ENCODE data around the gene D2HGDH. TPM values are rescaled to one million over a fixed set of nuclear protein-coding genes. Genes with fewer than 3 reads are reported as not detected.

The D2HGDH gene
- total RNA-seq, 3 donors from 2014 or later (not counting 1 experiment from before 2014, with no cell fraction given) = 28.9 to 45.5 (median 43.4) TPM

GRCh38 chr2:241794250-241794823, 59.9 kb downstream of the D2HGDH start:
- Mint-ChIP-seq H3K9me3 (no peaks in the 10 kb centered on the region), H3K4me1 (peaks cover 0 to under 1% of the 10 kb centered on the region in 2 donors), H3K36me3 (no peaks in the 10 kb centered on the region), H3K27me3 (ENCODE audit: low read depth in 2 of 2) (peaks cover 15 to 19% of the 10 kb centered on the region in 2 donors), H3K27ac (no peak overlapping the region), H3K4me3 (no peak overlapping the region)
- no peak overlapping the region for H3K4me3 ChIP-seq (ENCODE audit: low read length)
- TF ChIP-seq, protein P1, sequence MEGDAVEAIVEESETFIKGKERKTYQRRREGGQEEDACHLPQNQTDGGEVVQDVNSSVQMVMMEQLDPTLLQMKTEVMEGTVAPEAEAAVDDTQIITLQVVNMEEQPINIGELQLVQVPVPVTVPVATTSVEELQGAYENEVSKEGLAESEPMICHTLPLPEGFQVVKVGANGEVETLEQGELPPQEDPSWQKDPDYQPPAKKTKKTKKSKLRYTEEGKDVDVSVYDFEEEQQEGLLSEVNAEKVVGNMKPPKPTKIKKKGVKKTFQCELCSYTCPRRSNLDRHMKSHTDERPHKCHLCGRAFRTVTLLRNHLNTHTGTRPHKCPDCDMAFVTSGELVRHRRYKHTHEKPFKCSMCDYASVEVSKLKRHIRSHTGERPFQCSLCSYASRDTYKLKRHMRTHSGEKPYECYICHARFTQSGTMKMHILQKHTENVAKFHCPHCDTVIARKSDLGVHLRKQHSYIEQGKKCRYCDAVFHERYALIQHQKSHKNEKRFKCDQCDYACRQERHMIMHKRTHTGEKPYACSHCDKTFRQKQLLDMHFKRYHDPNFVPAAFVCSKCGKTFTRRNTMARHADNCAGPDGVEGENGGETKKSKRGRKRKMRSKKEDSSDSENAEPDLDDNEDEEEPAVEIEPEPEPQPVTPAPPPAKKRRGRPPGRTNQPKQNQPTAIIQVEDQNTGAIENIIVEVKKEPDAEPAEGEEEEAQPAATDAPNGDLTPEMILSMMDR (IDR thresholded peaks at IDR 0.05) = no peak
- no peak overlapping the region for H3K27ac ChIP-seq (ENCODE audit: low read length)
- no peaks in the 10 kb centered on the region for H3K27me3 ChIP-seq (ENCODE audit: control insufficient read depth, insufficient read depth, low read length)
- no peak for DNase-seq
- 88% methylated on average over 10 of the region's 10 CpGs for WGBS (ENCODE audit: insufficient coverage)
- no peaks in the 10 kb centered on the region for H3K9me3 ChIP-seq (ENCODE audit: control insufficient read depth, insufficient read depth, low read length)
- no peaks in the 10 kb centered on the region for H3K36me3 ChIP-seq (ENCODE audit: control insufficient read depth, insufficient read depth, low read length)
- intact Hi-C loops (cut with micrococcal nuclease) = no loop called here
- no peak for ATAC-seq
- no peaks in the 10 kb centered on the region for H3K4me1 ChIP-seq (ENCODE audit: control insufficient read depth, insufficient read depth, low read length)

DNA sequence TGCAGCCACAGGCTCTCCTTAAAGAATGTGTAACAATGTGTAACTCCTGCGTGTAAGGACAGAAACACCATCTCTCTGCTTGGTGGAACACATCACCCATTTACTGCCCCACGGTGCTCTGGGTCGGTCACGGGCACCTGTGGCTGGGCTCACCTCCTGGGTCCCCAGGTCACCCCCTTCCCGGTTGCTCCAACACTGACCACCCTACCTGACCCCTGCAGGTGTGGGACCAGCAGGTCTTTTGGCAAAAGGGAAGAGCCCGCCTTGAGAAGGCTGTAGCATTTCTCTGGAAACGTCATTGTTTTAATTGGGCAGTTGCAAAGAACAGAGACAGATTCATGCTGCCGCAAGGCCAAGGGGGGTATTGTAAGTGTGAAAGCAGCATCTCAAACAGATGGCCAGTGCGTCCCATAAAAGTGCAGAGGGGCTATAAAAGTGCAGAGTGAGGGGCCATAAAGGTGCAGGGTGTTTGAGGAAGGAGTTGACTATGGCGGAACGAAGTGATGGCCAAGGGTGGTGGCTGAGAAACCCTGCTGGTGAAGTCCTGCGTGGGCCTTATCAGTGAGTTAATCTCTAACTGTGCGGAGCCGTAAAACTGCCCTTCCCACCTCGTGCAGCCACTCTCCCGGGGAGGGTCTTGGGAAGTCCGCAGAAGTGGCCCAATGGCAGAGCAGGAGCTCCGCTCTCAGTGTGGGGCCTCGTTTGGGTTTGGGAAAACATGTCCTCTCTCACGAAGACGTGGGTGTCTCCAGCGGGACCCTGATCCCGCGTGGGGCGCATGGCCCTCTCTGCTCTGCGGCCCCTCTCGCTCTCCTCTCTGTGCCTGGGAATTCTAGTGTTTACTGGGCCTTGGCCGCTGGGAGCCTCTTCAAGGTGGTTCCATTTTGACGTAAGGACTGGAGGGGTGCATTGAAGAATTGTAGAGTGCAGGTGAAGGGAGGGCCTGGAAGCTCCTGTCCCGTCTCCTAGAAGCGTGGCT, 60.9 kb downstream of the D2HGDH start:
- Mint-ChIP-seq H3K36me3 (no peaks in the 10 kb centered on the region), H3K4me1 (no peaks in the 10 kb centered on the region), H3K9me3 (no peaks in the 10 kb centered on the region), H3K27ac (no peak overlapping the region), H3K4me3 (no peak overlapping the region), H3K27me3 (ENCODE audit: low read depth in 2 of 2) (peaks cover 13 to 19% of the 10 kb centered on the region in 2 donors)
- H3K27me3 ChIP-seq (ENCODE audit: control insufficient read depth, insufficient read depth, low read length) = no peaks in the 10 kb centered on the region
- no peak overlapping the region for H3K27ac ChIP-seq (ENCODE audit: low read length)
- H3K4me1 ChIP-seq (ENCODE audit: control insufficient read depth, insufficient read depth, low read length) = no peaks in the 10 kb centered on the region
- DNase-seq (no peak), ATAC-seq (no peak)
- no peaks in the 10 kb centered on the region for H3K36me3 ChIP-seq (ENCODE audit: control insufficient read depth, insufficient read depth, low read length)
- WGBS (ENCODE audit: insufficient coverage) = 92% methylated on average over 31 of the region's 31 CpGs
- no peaks in the 10 kb centered on the region for H3K9me3 ChIP-seq (ENCODE audit: control insufficient read depth, insufficient read depth, low read length)
- H3K4me3 ChIP-seq (ENCODE audit: low read length) = no peak overlapping the region
- TF ChIP-seq, protein P1 (IDR thresholded peaks at IDR 0.05) = no peak
- intact Hi-C loops (cut with micrococcal nuclease) = no loop called here

DNA sequence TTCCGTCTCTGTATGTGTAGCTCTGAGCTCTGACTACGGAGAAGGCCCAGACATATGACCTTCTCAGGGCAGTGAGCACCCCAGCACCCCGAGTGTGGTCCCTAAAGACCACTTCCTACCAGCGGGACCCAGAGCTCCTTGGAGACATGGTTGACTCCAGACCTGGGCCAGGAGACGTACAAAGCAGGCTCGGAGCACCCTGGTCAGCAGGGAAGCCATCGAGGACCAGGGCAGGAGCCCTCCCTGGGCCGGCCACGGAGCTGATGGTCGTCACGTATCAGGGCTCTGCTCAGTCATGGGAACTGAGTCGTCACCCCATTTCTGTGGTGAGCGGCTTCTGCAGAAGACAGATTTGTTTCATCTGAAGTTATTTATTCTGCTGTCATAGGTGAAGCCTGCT, 61.8 kb downstream of the D2HGDH start:
- no peaks in the 10 kb centered on the region for H3K27me3 ChIP-seq (ENCODE audit: control insufficient read depth, insufficient read depth, low read length)
- Mint-ChIP-seq H3K4me3 (no peak overlapping the region), H3K4me1 (no peaks in the 10 kb centered on the region), H3K9me3 (no peaks in the 10 kb centered on the region), H3K27me3 (ENCODE audit: low read depth in 2 of 2) (peaks cover 5 to 16% of the 10 kb centered on the region in 2 donors), H3K36me3 (no peaks in the 10 kb centered on the region), H3K27ac (no peak overlapping the region)
- H3K4me1 ChIP-seq (ENCODE audit: control insufficient read depth, insufficient read depth, low read length) = no peaks in the 10 kb centered on the region
- TF ChIP-seq, protein P1 (IDR thresholded peaks at IDR 0.05) = no peak
- intact Hi-C loops (cut with micrococcal nuclease) = no loop called here
- DNase-seq (no peak), ATAC-seq (no peak)
- 93% methylated on average over 13 of the region's 13 CpGs for WGBS (ENCODE audit: insufficient coverage)
- no peaks in the 10 kb centered on the region for H3K9me3 ChIP-seq (ENCODE audit: control insufficient read depth, insufficient read depth, low read length)
- H3K36me3 ChIP-seq (ENCODE audit: control insufficient read depth, insufficient read depth, low read length) = no peaks in the 10 kb centered on the region
- H3K27ac ChIP-seq (ENCODE audit: low read length) = no peak overlapping the region
- H3K4me3 ChIP-seq (ENCODE audit: low read length) = no peak overlapping the region

Data from natural killer cell (primary cell).